HCT116 (cell line): ENCODE results near the gene TRPM3. TPM values are rescaled to one million over a fixed set of nuclear protein-coding genes. Genes with fewer than 3 reads are reported as not detected.

ENCODE experiments used
- ATAC-seq: fragments of 200-7000 bp; cut with Tn5 transposase; 2 replicates; pipeline ENCODE4 v1.9.1; 2020; ENCODE audit warnings: mild to moderate bottlenecking, moderate library complexity
- BruUV-seq: library from RNA; stranded (reverse); fragments of 400-500 nt; replicated peaks from 2 replicates; lab custom pipeline; 2021; lab: Mats Ljungman, UMichigan
- CTCF ChIA-PET: fragments of 300-600 bp; sonication (Branson Sonifier 250); formaldehyde crosslinking; loops from one replicate; lab custom pipeline; 2021; ENCODE audit warnings: antibody characterized with exemption; lab: Charles Lee
- POLR2A ChIA-PET: fragments of 300-600, 350-600 bp; sonication (Branson Sonifier 250); formaldehyde crosslinking; loops from one replicate; lab custom pipeline; 2021; ENCODE audit warnings: antibody characterized with exemption; lab: Charles Lee
- RAD21 ChIA-PET, 2 experiments: fragments of 300-600 bp; sonication (Branson Sonifier 250); formaldehyde crosslinking; loops; one replicate each; lab custom pipeline; 2023; ENCODE audit warnings: low total read pairs in 2 of 2; ENCODE audit not compliant: uncharacterized antibody in 2 of 2, unreplicated experiment in 2 of 2, low non-redundant PET in 1 of 2; lab: Charles Lee
- DNase-seq: peaks from one replicate; pipeline ENCODE4 v3.0.0-alpha.2; 2010; ENCODE audit warnings: low read depth, low spot score
- H2AFZ ChIP-seq: fragments of 200-600 bp; shearing (Covaris generic), sonication (generic); 2 replicates; pipeline ENCODE4 v1.6.1; 2017; ENCODE audit warnings: low read depth, mixed run types, mixed read lengths, antibody characterized with exemption, low read length; ENCODE audit not compliant: poor library complexity, severe bottlenecking
- H3K27ac ChIP-seq: 2 replicates; pipeline ENCODE4 v1.5.1; 2012; ENCODE audit warnings: low read depth, low read length
- H3K27me3 ChIP-seq: fragments of 200-600 bp; sonication (generic); 2 replicates; pipeline ENCODE4 v1.6.1; 2016; ENCODE audit warnings: mixed run types, low read length, mixed read lengths; ENCODE audit not compliant: insufficient read depth
- H3K36me3 ChIP-seq, 2 experiments: fragments of 200-500 bp in 1 of 2; fragments of 200-600 bp in 1 of 2; sonication (Bioruptor generic) in 1 of 2; sonication (generic) in 1 of 2; 2 replicates each; pipeline versions ENCODE4 v1.5.1 to v1.6.1; 2014 to 2016; ENCODE audit warnings: low read length in 2 of 2, inconsistent platforms in 1 of 2, mixed read lengths in 1 of 2, mixed run types in 1 of 2; ENCODE audit not compliant: insufficient read depth in 2 of 2, control insufficient read depth in 1 of 2
- H3K4me1 ChIP-seq, 2 experiments: fragments of 200-600 bp in 1 of 2; sonication (generic) in 1 of 2; 2 replicates each; pipeline versions ENCODE4 v1.5.1 to v1.6.1; 2012 to 2017; ENCODE audit warnings: low read length in 2 of 2, inconsistent platforms in 1 of 2, mild to moderate bottlenecking in 1 of 2, mixed read lengths in 1 of 2, mixed run types in 1 of 2, moderate library complexity in 1 of 2; ENCODE audit not compliant: insufficient read depth in 2 of 2, control insufficient read depth in 1 of 2
- H3K4me2 ChIP-seq: fragments of 200-600 bp; sonication (generic); 2 replicates; pipeline ENCODE4 v1.6.1; 2017; ENCODE audit warnings: mixed run types, low read length, mixed read lengths
- H3K4me3 ChIP-seq, 2 experiments: fragments of 200-600 bp in 1 of 2; sonication (generic) in 1 of 2; replicated peaks in 1 of 2; 2 replicates each; pipeline ENCODE4 v1.5.1; 2011 to 2016; ENCODE audit warnings: low read length in 2 of 2, control low read depth in 1 of 2, low read depth in 1 of 2, mild to moderate bottlenecking in 1 of 2, mixed read lengths in 1 of 2, mixed run types in 1 of 2
- H3K79me2 ChIP-seq: fragments of 200-600 bp; sonication (generic); 2 replicates; pipeline ENCODE4 v1.6.1; 2017; ENCODE audit warnings: mild to moderate bottlenecking, mixed run types, low read length, moderate library complexity, mixed read lengths; ENCODE audit not compliant: insufficient read depth
- H3K9ac ChIP-seq: fragments of 200-600 bp; sonication (generic); 2 replicates; pipeline ENCODE4 v1.6.1; 2016; ENCODE audit warnings: low read length, mixed read lengths
- H3K9me2 ChIP-seq: fragments of 200-600 bp; sonication (generic), shearing (Covaris generic); 2 replicates; pipeline ENCODE4 v1.6.1; 2017; ENCODE audit warnings: mixed run types, mild to moderate bottlenecking, moderate library complexity; ENCODE audit not compliant: insufficient read depth
- H3K9me3 ChIP-seq, 2 experiments: fragments of 200-500 bp in 1 of 2; fragments of 200-600 bp in 1 of 2; sonication (Bioruptor generic) in 1 of 2; sonication (generic) in 1 of 2; 2 replicates each; pipeline ENCODE4 v1.6.1; 2014 to 2017; ENCODE audit warnings: low read length in 2 of 2, mixed read lengths in 2 of 2, inconsistent platforms in 1 of 2, low read depth in 1 of 2, mild to moderate bottlenecking in 1 of 2, mixed run types in 1 of 2, moderate library complexity in 1 of 2; ENCODE audit not compliant: control insufficient read depth in 1 of 2, insufficient read depth in 1 of 2
- H4K20me1 ChIP-seq: fragments of 200-600 bp; sonication (generic), shearing (Covaris generic); 2 replicates; pipeline ENCODE4 v1.6.1; 2017; ENCODE audit warnings: mixed run types, mild to moderate bottlenecking, moderate library complexity; ENCODE audit not compliant: insufficient read depth
- CEBPB ChIP-seq: IDR thresholded peaks from 2 replicates; pipeline ENCODE4 v1.6.1; 2012; ENCODE audit warnings: low read depth
- CTCF ChIP-seq, 3 experiments: fragments of 200-600 bp in 1 of 3; sonication (generic) in 1 of 3; IDR thresholded peaks in 2 of 3; conservative IDR thresholded peaks in 1 of 3; 2 replicates each; pipeline ENCODE4 v1.5.1; 2012 to 2017; ENCODE audit warnings: low read depth in 2 of 3, low read length in 2 of 3, antibody characterized with exemption in 1 of 3, borderline replicate concordance in 1 of 3, control low read depth in 1 of 3, mild to moderate bottlenecking in 1 of 3, mixed read lengths in 1 of 3, mixed run types in 1 of 3, moderate library complexity in 1 of 3; ENCODE audit not compliant: insufficient read depth in 1 of 3
- EGR1 ChIP-seq: IDR thresholded peaks from 2 replicates; pipeline ENCODE4 v1.6.1; 2012; ENCODE audit warnings: low read depth
- ELF1 ChIP-seq: IDR thresholded peaks from 2 replicates; pipeline ENCODE4 v1.6.1; 2012; ENCODE audit warnings: low read depth, borderline replicate concordance
- EZH2 ChIP-seq: fragments of 200-600 bp; sonication (generic); IDR thresholded peaks from 2 replicates; pipeline ENCODE4 v1.6.1; 2017; ENCODE audit warnings: antibody characterized with exemption, mixed run types
- EZH2phosphoT487 ChIP-seq: fragments of 200-600 bp; IDR thresholded peaks from 2 replicates; pipeline ENCODE4 v1.6.1; 2018; ENCODE audit warnings: antibody characterized with exemption, borderline replicate concordance
- FOSL1 ChIP-seq: IDR thresholded peaks from 2 replicates; pipeline ENCODE4 v1.6.1; 2012; ENCODE audit warnings: low read depth
- SIN3A ChIP-seq: IDR thresholded peaks from 2 replicates; pipeline ENCODE4 v1.6.1; 2012; ENCODE audit warnings: low read depth
- TCF7L2 ChIP-seq: IDR thresholded peaks from 2 replicates; pipeline ENCODE4 v1.7.0; 2011; ENCODE audit warnings: borderline replicate concordance, inconsistent platforms; ENCODE audit not compliant: insufficient read depth, insufficient read length; ENCODE audit errors: extremely low read depth
- YY1 ChIP-seq: IDR thresholded peaks from 2 replicates; pipeline ENCODE4 v1.6.1; 2011; ENCODE audit warnings: low read length, low read depth, moderate library complexity, mild to moderate bottlenecking; ENCODE audit not compliant: insufficient replicate concordance; ENCODE audit errors: extremely low read depth
- ZBTB33 ChIP-seq: IDR thresholded peaks from 2 replicates; pipeline ENCODE4 v1.6.1; 2011; ENCODE audit warnings: mild to moderate bottlenecking, low read length, moderate library complexity; ENCODE audit not compliant: insufficient replicate concordance; ENCODE audit errors: extremely low read depth
- ZNF274 ChIP-seq: fragments of 200-500 bp; sonication (Bioruptor generic); IDR thresholded peaks from 2 replicates; pipeline ENCODE4 v1.6.1; 2014; ENCODE audit warnings: mild to moderate bottlenecking, low read depth, low read length, inconsistent platforms
- intact Hi-C: fragments of 100-400 bp; cut with micrococcal nuclease; formaldehyde crosslinking; loops from 2 replicates; pipeline ENCODE4 v1.10.0; 2022
- total RNA-seq: library from RNA; stranded (reverse); gene quantifications from one replicate; pipeline ENCODE4 v1.2.1, GENCODE V29; 2021; ENCODE audit not compliant: unreplicated experiment

TRPM3 gene
- total RNA-seq, 1 experiment from 2014 or later, result not detected

GRCh38 chr9:70635790-70636189, 485.6 kb downstream of the TRPM3 start:
- intact Hi-C loops, result loop anchor here (10.0 kb wide), 1 partner anchor 1179 kb away; no protein-coding TSS in a partner anchor
- H3K4me1 ChIP-seq, result no peaks in the 10 kb centered on the region
- H3K36me3 ChIP-seq, result no peaks in the 10 kb centered on the region
- CTCF ChIA-PET, result no interaction called here
- H2AFZ ChIP-seq, result no peak overlapping the region
- no peak overlapping the region for H3K4me2 ChIP-seq
- H3K4me3 ChIP-seq, result no peak overlapping the region
- no peaks in the 10 kb centered on the region for H3K9me3 ChIP-seq
- ATAC-seq (no peak), DNase-seq (no peak)
- no TSS peak for BruUV-seq
- peaks cover 9% of the 10 kb centered on the region; the same call in 1 of the 2 replicates for H3K27me3 ChIP-seq
- no peak overlapping the region for H3K9ac ChIP-seq
- no peak overlapping the region for H3K27ac ChIP-seq
- TF ChIP-seq FOSL1 (no peak), TCF7L2 (no peak), EZH2 (no peak), CTCF (IDR thresholded peaks at IDR 0.05 in 2 of 3, conservative IDR thresholded peaks at IDR 0.05 in 1 of 3; ENCODE audit: borderline replicate concordance in 1 of 3, insufficient read depth in 1 of 3, low read depth in 2 of 3, low read length in 2 of 3) (no peak), CEBPB (no peak), YY1 (no peak), EGR1 (no peak), EZH2phosphoT487 (no peak), ZBTB33 (no peak), SIN3A (no peak), ZNF274 (no peak), ELF1 (no peak)
- RAD21 ChIA-PET, result no interaction called here
- no peaks in the 10 kb centered on the region for H3K79me2 ChIP-seq
- POLR2A ChIA-PET, result no interaction called here
- no peaks in the 10 kb centered on the region for H3K9me2 ChIP-seq
- H4K20me1 ChIP-seq, result no peaks in the 10 kb centered on the region
